Fibroblast of mammary gland (primary cell): Measurements from ENCODE around the gene TGM4.

Experiments
- DNase-seq: peaks from one replicate; pipeline ENCODE4 v3.0.0-alpha.2; 2010; ENCODE audit warnings: low read depth
- H3K4me3 ChIP-seq: 2 replicates; pipeline ENCODE4 v1.5.1; 2011; ENCODE audit warnings: low read depth, mild to moderate bottlenecking, low read length, moderate library complexity; ENCODE audit not compliant: control insufficient read depth
- CTCF ChIP-seq: conservative IDR thresholded peaks from 2 replicates; pipeline ENCODE4 v1.5.1; 2011; ENCODE audit warnings: low read depth, low read length, inconsistent platforms; ENCODE audit not compliant: control insufficient read depth, insufficient read depth

TGM4 gene

GRCh38 chr3:44926921-44927320 lies 52.5 kb downstream of the TGM4 start:
- no peak overlapping the region for H3K4me3 ChIP-seq
- TF ChIP-seq CTCF = no peak
- no peak for DNase-seq

GRCh38 chr3:44927371-44927770 lies 53.0 kb downstream of the TGM4 start:
- DNase-seq = no peak
- no peak for TF ChIP-seq CTCF
- H3K4me3 ChIP-seq = no peak overlapping the region

- no peak overlapping the region for H3K4me3 ChIP-seq
- DNase-seq = no peak
- no peak for TF ChIP-seq CTCF
These were observed 55.4 kb downstream of the TGM4 start for GRCh38 chr3:44929782-44930181.

GRCh38 chr3:44930911-44931310 lies 56.5 kb downstream of the TGM4 start:
- no peak for TF ChIP-seq CTCF
- no peak for DNase-seq
- H3K4me3 ChIP-seq = no peak overlapping the region

GRCh38 chr3:44931791-44932190 lies 57.4 kb downstream of the TGM4 start:
- no peak for TF ChIP-seq CTCF
- no peak overlapping the region for H3K4me3 ChIP-seq
- no peak for DNase-seq

GRCh38 chr3:44932271-44932670 lies 57.9 kb downstream of the TGM4 start:
- TF ChIP-seq CTCF = no peak
- no peak for DNase-seq
- no peak overlapping the region for H3K4me3 ChIP-seq
